CD4-positive, CD25-positive, alpha-beta regulatory T cell (primary cell): Measurements from ENCODE around the gene MSN. TPM values are rescaled to one million over a fixed set of nuclear protein-coding genes. Genes with fewer than 3 reads are reported as not detected.
A peak's percentile ranks its signal among the peaks of the same experiment; 100 is the strongest.
"Not testable (repeated sequence)": the region's sequence is repeated elsewhere in the genome, so short reads cannot be mapped to it uniquely, and the experiment has no call there.

Source experiments
- ATAC-seq, 2 donors: fragments of 150-1000 bp; cut with Tn5 transposase; one replicate each; pipeline ENCODE4 v1.10.0; 2021; ENCODE audit warnings: low read depth in 2 of 2, moderate number of reproducible peaks in 2 of 2, moderate library complexity in 1 of 2
- DNase-seq, 3 donors: peaks; one replicate each; pipeline versions ENCODE4 v3.0.0 to v3.0.0-alpha.2; 2012 to 2022; ENCODE audit warnings: mixed read lengths in 1 of 3
- H3K27ac ChIP-seq: one replicate; pipeline ENCODE4 v1.7.0; 2013; ENCODE audit warnings: mild to moderate bottlenecking, low read length; ENCODE audit not compliant: insufficient read depth, poor library complexity, severe bottlenecking
- H3K27me3 ChIP-seq: one replicate; pipeline ENCODE4 v1.7.0; 2013; ENCODE audit warnings: low read length; ENCODE audit not compliant: control insufficient read depth, insufficient read depth
- H3K36me3 ChIP-seq: one replicate; pipeline ENCODE4 v1.7.0; 2013; ENCODE audit warnings: mild to moderate bottlenecking, low read length, moderate library complexity; ENCODE audit not compliant: control insufficient read depth, insufficient read depth
- H3K4me1 ChIP-seq: 2 replicates; pipeline ENCODE4 v1.7.0; 2013; ENCODE audit warnings: mild to moderate bottlenecking, low read length; ENCODE audit not compliant: insufficient read depth, control insufficient read depth, poor library complexity, severe bottlenecking
- H3K4me3 ChIP-seq: one replicate; pipeline ENCODE4 v1.7.0; 2013; ENCODE audit warnings: low read depth, mild to moderate bottlenecking, low read length, moderate library complexity
- H3K9me3 ChIP-seq, 2 experiments: 1 replicate in 1 of 2; 2 replicates in 1 of 2; pipeline ENCODE4 v1.7.0; 2013; ENCODE audit warnings: low read length in 2 of 2, mild to moderate bottlenecking in 1 of 2, moderate library complexity in 1 of 2; ENCODE audit not compliant: control insufficient read depth in 2 of 2
- H3K27ac Mint-ChIP-seq, 3 donors: one replicate each; pipeline ENCODE4 v1.8.0; 2020 to 2022; ENCODE audit warnings: mild to moderate bottlenecking in 3 of 3, mixed read lengths in 3 of 3, moderate library complexity in 2 of 3
- H3K27me3 Mint-ChIP-seq: one replicate; pipeline ENCODE4 v1.8.0; 2022; ENCODE audit warnings: mild to moderate bottlenecking, mixed read lengths
- H3K36me3 Mint-ChIP-seq: one replicate; pipeline ENCODE4 v1.8.0; 2020; ENCODE audit warnings: mixed read lengths
- H3K4me1 Mint-ChIP-seq, 4 donors: one replicate each; pipeline ENCODE4 v1.8.0; 2020 to 2022; ENCODE audit warnings: mixed read lengths in 4 of 4, mild to moderate bottlenecking in 1 of 4
- H3K4me3 Mint-ChIP-seq, 4 donors: one replicate each; pipeline ENCODE4 v1.8.0; 2020 to 2022; ENCODE audit warnings: mild to moderate bottlenecking in 4 of 4, mixed read lengths in 4 of 4, moderate library complexity in 3 of 4
- H3K9me3 Mint-ChIP-seq, 7 donors: one replicate each; pipeline ENCODE4 v1.8.0; 2020 to 2022; ENCODE audit warnings: mixed read lengths in 7 of 7, mild to moderate bottlenecking in 3 of 7, moderate library complexity in 2 of 7
- polyA plus RNA-seq, 4 donors: library from polyadenylated mRNA; unstranded; fragments of 300-500 nt; fragmentation: Illumina TruSeq; gene quantifications; one replicate each; pipeline ENCODE4 v1.2.3, GENCODE V29; 2021
- total RNA-seq: library from RNA; stranded (reverse); gene quantifications from one replicate; pipeline ENCODE4 v1.2.3, GENCODE V29; 2022

MSN gene
- 339 TPM for total RNA-seq
- 100 to 1,000 TPM; 382 to 527 (median 469) TPM for polyA plus RNA-seq

DNA sequence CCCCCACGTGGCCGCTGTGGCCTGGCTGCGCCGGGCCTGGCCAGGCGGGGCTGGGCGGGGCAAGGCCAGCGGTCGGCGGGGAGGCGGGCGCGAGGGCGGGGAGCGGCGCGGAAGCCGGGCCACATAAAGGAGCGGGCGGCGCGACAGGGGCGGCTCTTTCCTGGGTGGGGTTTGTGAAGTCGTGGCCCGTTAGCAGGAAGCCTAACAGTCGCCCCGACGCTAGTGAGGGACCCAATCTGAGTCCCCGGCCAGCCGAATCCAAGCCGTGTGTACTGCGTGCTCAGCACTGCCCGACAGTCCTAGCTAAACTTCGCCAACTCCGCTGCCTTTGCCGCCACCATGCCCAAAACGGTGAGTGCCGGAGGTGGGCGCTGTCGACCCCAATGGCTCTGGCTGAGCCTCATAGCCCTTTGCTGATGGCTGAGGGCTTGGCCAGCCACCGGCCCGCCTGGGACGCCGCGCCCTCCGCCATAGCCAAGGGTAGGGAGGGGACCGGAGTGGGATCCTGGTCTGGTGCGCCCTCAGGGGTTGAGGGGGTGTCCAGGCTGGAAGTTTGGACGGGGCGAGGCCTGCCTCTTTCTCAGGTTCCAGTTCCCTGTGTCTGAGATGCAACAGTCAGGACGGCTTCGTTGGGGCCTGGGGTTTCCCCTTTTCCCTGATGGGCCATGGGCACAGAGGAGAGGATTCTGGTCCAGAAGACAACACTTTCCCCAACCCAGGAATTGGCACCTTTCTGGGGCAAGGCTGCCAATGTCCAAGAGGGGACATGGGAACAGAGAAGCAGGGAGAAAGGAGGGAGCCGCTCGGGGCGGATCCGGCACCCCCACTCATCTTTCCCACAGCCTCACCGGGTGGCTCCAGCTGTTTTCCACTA is at the start of gene MSN:
Gene MSN, plus strand, starts transcription at position 152 of the 874 bp plus-strand sequence. Its CDS starts 188 bp downstream, at position 340.
- H3K27ac ChIP-seq, result peak within 1 kb of the TSS; percentile 77
- H3K4me3 ChIP-seq, result peak within 1 kb of the TSS; percentile 89
- ATAC-seq (peak; percentile 85 to 86), DNase-seq (peak; percentile 63 to 84 (median 70))
- H3K9me3 Mint-ChIP-seq, result peaks cover 0 to 2% (median 0%) of the 10 kb centered on the region in 7 donors
- no peaks in the 10 kb centered on the region for H3K27me3 ChIP-seq
- H3K4me1 Mint-ChIP-seq, result peaks cover 10 to 52% (median 26%) of the 10 kb centered on the region in 4 donors
- peaks cover 4% of the 10 kb centered on the region for H3K36me3 ChIP-seq
- H3K27ac Mint-ChIP-seq, result peak within 1 kb of the TSS; percentile 86 to 98 (median 90)
- H3K36me3 Mint-ChIP-seq, result peaks cover 8% of the 10 kb centered on the region
- peaks cover 19% of the 10 kb centered on the region for H3K4me1 ChIP-seq
- H3K27me3 Mint-ChIP-seq, result no peaks in the 10 kb centered on the region
- H3K4me3 Mint-ChIP-seq, result peak within 1 kb of the TSS; percentile 95 to 98 (median 98)
- H3K9me3 ChIP-seq, result no peaks in the 10 kb centered on the region

DNA sequence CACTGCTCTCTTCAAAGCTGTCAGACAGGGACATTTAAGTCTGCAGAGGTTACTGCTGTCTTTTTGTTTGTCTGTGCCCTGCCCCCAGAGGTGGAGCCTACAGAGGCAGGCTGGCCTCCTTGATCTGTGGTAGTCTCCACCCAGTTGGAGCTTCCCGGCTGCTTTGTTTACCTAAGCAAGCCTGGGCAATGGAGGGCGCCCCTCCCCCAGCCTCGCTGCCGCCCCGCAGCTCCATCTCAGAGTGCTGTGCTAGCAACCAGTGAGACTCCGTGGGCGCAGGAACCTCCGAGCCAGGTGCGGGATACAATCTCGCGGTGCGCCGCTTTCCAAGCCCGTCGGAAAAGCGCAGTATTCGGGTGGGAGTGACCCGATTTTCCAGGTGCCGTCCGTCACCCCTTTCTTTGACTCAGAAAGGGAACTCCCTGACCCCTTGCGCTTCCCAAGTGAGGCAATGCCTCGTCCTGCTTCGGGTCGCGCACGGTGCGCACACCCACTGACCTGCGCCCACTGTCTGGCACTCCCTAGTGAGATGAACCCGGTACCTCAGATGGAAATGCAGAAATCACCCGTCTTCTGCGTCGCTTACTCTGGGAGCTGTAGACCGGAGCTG is 47.3 kb upstream of the MSN start:
- not testable (repeated sequence) for ATAC-seq, H3K4me3 Mint-ChIP-seq
- peaks cover 0 to 13% (median 2%) of the 10 kb centered on the region in 7 donors for H3K9me3 Mint-ChIP-seq

DNA sequence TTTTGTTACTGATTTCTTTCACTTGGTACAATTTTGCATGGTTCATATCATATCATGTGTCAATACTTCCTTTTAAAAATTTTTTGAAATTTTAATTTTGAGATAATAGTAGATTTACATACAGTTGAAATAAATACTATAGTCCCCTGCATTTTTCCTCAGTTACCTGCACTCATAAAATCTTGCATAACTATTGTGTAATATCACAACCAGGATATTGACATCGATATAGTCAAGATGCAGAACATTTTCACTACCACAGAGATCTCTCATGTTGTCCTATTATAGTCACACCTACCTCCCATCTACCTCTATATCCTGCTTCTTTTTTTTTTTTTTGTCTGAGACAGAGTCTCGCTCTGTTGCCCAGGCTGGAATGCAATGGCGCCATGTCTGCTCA is 36.7 kb upstream of the MSN start:
- ATAC-seq (no peak), DNase-seq (no peak)
- Histone ChIP-seq H3K9me3 (peaks cover 0 to 10% of the 10 kb centered on the region in 2 experiments), H3K27me3 (no peaks in the 10 kb centered on the region), H3K4me1 (no peaks in the 10 kb centered on the region), H3K36me3 (no peaks in the 10 kb centered on the region), H3K4me3 (no peak overlapping the region), H3K27ac (no peak overlapping the region)
- Mint-ChIP-seq H3K27me3 (no peaks in the 10 kb centered on the region), H3K4me1 (peaks cover 0 to 2% (median 0%) of the 10 kb centered on the region in 4 donors), H3K36me3 (no peaks in the 10 kb centered on the region), H3K27ac (no peak overlapping the region), H3K4me3 (no peak overlapping the region), H3K9me3 (peaks cover 0 to 11% (median 0%) of the 10 kb centered on the region in 7 donors)

More for the DNA sequence above, 47.3 kb upstream of the MSN start:
- not testable (repeated sequence) for H3K4me1 ChIP-seq, H3K27ac Mint-ChIP-seq, H3K27me3 Mint-ChIP-seq, H3K27ac ChIP-seq, H3K4me1 Mint-ChIP-seq, H3K4me3 ChIP-seq, DNase-seq, H3K36me3 Mint-ChIP-seq, H3K9me3 ChIP-seq, H3K36me3 ChIP-seq, H3K27me3 ChIP-seq

DNA sequence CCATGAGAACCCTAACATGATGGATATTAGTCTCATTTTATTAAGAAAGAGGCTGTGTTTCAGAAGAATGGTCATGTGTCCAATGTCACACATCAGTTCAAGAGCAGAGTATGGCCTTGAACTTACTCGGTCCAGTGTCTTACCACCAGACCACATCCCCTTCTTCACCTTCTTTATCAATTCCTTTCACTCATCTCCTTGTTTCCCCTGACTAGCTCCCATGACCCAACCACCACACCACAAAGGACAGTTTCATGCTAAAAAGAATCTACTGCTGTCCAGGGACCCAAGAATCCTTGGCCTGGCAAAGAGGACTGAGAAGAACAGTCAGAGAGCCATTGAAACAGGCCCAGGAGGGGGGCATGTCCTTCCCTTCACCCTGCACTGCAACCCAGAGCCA is 33.6 kb upstream of the MSN start:
- H3K4me1 ChIP-seq, result no peaks in the 10 kb centered on the region
- no peaks in the 10 kb centered on the region for H3K27me3 ChIP-seq
- H3K4me1 Mint-ChIP-seq, result peaks cover 0 to 7% (median 3%) of the 10 kb centered on the region in 4 donors
- H3K9me3 ChIP-seq, result no peaks in the 10 kb centered on the region
- H3K4me3 ChIP-seq, result no peak overlapping the region
- H3K27me3 Mint-ChIP-seq, result no peaks in the 10 kb centered on the region
- peak overlapping the region in 1 of 3 donors; percentile 3 for H3K27ac Mint-ChIP-seq
- no peak overlapping the region for H3K27ac ChIP-seq
- H3K36me3 ChIP-seq, result no peaks in the 10 kb centered on the region
- DNase-seq (no peak), ATAC-seq (no peak)
- H3K9me3 Mint-ChIP-seq, result peaks cover 0 to 6% (median 0%) of the 10 kb centered on the region in 7 donors
- no peaks in the 10 kb centered on the region for H3K36me3 Mint-ChIP-seq
- no peak overlapping the region for H3K4me3 Mint-ChIP-seq

DNA sequence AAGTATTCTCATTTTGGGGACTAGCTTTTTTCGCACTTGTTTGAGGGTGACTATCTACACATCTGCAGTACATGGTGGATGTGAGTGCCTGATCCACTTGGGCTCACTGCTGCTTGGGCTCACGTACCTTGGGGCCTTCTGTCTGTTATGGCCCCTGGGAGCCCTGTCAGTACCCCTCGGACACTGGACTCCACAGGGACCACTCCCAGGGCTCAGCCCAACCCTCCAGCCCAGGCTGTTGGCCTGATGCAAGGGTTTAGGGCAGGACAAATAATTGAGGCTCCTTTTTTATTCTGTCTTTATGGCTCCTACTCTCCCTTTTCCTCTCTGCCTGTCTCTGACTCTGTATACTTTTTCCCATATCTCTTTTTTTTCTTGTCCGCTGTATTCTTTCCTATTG is 32.7 kb upstream of the MSN start:
- H3K4me3 ChIP-seq, result no peak overlapping the region
- no peaks in the 10 kb centered on the region for H3K36me3 ChIP-seq
- peak overlapping the region in 1 of 3 donors; percentile 7 for H3K27ac Mint-ChIP-seq
- no peaks in the 10 kb centered on the region for H3K4me1 ChIP-seq
- no peaks in the 10 kb centered on the region for H3K27me3 ChIP-seq
- peaks cover 0 to 7% (median 3%) of the 10 kb centered on the region in 4 donors for H3K4me1 Mint-ChIP-seq
- ATAC-seq, result no peak
- peaks cover 0 to 4% (median 0%) of the 10 kb centered on the region in 7 donors for H3K9me3 Mint-ChIP-seq
- H3K9me3 ChIP-seq, result no peaks in the 10 kb centered on the region
- H3K27ac ChIP-seq, result no peak overlapping the region
- no peak for DNase-seq
- H3K27me3 Mint-ChIP-seq, result no peaks in the 10 kb centered on the region
- no peaks in the 10 kb centered on the region for H3K36me3 Mint-ChIP-seq
- H3K4me3 Mint-ChIP-seq, result no peak overlapping the region

DNA sequence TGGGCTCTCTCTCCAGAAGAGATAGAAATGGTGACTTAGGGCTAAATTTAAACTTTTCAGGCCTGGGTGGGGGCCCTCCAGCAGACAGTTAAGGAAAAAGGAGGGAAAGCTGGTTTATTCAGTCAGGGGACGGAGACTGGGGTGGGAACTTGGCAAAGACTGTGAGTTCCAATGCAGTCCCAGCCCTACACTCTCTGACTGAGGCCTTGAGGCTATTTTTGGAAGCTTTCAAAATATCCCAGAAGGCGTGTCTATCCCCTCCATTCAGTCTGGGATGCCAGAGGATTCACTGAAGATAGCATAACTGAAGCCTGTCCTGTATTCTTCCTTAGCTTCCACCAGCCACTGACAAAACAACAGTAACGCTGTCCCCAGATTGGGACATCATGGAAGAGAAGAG is 32.1 kb upstream of the MSN start:
- Histone ChIP-seq H3K36me3 (no peaks in the 10 kb centered on the region), H3K9me3 (no peaks in the 10 kb centered on the region), H3K4me3 (no peak overlapping the region), H3K27me3 (no peaks in the 10 kb centered on the region), H3K4me1 (no peaks in the 10 kb centered on the region), H3K27ac (no peak overlapping the region)
- Mint-ChIP-seq H3K4me3 (no peak overlapping the region), H3K27me3 (no peaks in the 10 kb centered on the region), H3K36me3 (no peaks in the 10 kb centered on the region), H3K4me1 (peaks cover 0 to 7% (median 3%) of the 10 kb centered on the region in 4 donors), H3K9me3 (peaks cover 0 to 4% (median 0%) of the 10 kb centered on the region in 7 donors), H3K27ac (peak overlapping the region in 1 of 3 donors; percentile 7)
- ATAC-seq (no peak), DNase-seq (no peak)

DNA sequence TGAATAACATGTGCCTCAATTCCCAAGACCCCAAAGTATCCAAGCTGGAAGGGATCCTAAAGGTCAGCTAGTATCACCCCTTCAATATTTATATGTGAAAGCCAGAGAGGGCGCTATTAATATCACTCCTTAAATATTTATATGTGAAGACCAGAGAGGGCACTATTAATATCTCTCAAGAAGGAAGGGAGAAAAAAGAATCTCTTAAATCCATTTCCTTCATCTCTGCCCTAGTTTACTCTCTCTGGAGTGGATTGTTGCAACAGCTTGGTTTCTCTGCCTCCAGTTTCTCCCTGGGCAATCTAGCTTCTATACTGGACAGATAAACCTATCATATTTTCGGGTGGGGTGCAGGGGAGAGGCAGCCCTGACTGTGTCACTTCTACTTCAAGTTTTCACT is 31.6 kb upstream of the MSN start:
- Histone ChIP-seq H3K4me1 (no peaks in the 10 kb centered on the region), H3K27ac (no peak overlapping the region), H3K4me3 (no peak overlapping the region), H3K27me3 (no peaks in the 10 kb centered on the region), H3K36me3 (no peaks in the 10 kb centered on the region), H3K9me3 (no peaks in the 10 kb centered on the region)
- Mint-ChIP-seq H3K27ac (no peak overlapping the region), H3K36me3 (no peaks in the 10 kb centered on the region), H3K9me3 (peaks cover 0 to 4% (median 0%) of the 10 kb centered on the region in 7 donors), H3K4me1 (peaks cover 0 to 7% (median 3%) of the 10 kb centered on the region in 4 donors), H3K27me3 (no peaks in the 10 kb centered on the region), H3K4me3 (no peak overlapping the region)
- no peak for ATAC-seq
- no peak for DNase-seq
